ENCODE results near the gene FIBP.

FIBP gene

GRCh38 chr11:65915101-65915820, 27.0 kb upstream of the FIBP start:
- Histone ChIP-seq H3K9me3 (no peaks in the 10 kb centered on the region), H3K36me3 (no peaks in the 10 kb centered on the region), H3K4me1 (peaks cover 14 to 67% (median 53%) of the 10 kb centered on the region in 4 donors), H3K4me3 (peak overlapping the region in 1 of 2 donors; percentile 25), H3K27ac (peak overlapping the region; percentile 94 to 96), H3K27me3 (no peaks in the 10 kb centered on the region)
- peak in 1 of 2 donors; percentile 70 for DNase-seq
- intact Hi-C loops (cut with DNase I; ENCODE audit: low total_unique reads) = no loop called here
- no peak for TF ChIP-seq CTCF (IDR thresholded peaks at IDR 0.05)

GRCh38 chr11:65912845-65913244, 24.6 kb upstream of the FIBP start:
- peak overlapping the region; percentile 10 to 72 for H3K27ac ChIP-seq
- no peak overlapping the region for H3K4me3 ChIP-seq
- no peaks in the 10 kb centered on the region for H3K27me3 ChIP-seq
- no peak for DNase-seq
- intact Hi-C loops (cut with DNase I; ENCODE audit: low total_unique reads) = no loop called here
- no peak for TF ChIP-seq CTCF (IDR thresholded peaks at IDR 0.05)
- no peaks in the 10 kb centered on the region for H3K9me3 ChIP-seq
- H3K36me3 ChIP-seq = no peaks in the 10 kb centered on the region
- peaks cover 13 to 59% (median 44%) of the 10 kb centered on the region in 4 donors for H3K4me1 ChIP-seq

- Histone ChIP-seq H3K4me3 (no peak overlapping the region), H3K4me1 (peaks cover 8 to 50% (median 35%) of the 10 kb centered on the region in 4 donors), H3K9me3 (no peaks in the 10 kb centered on the region), H3K27me3 (no peaks in the 10 kb centered on the region), H3K27ac (peak overlapping the region; percentile 53 to 72), H3K36me3 (no peaks in the 10 kb centered on the region)
- peak; percentile 38 to 40 for TF ChIP-seq CTCF (IDR thresholded peaks at IDR 0.05)
- peak; percentile 80 to 91 for DNase-seq
- intact Hi-C loops (cut with DNase I; ENCODE audit: low total_unique reads) = no loop called here
These were observed 23.7 kb upstream of the FIBP start for GRCh38 chr11:65911682-65912568.

- Histone ChIP-seq H3K4me3 (no peak overlapping the region), H3K36me3 (no peaks in the 10 kb centered on the region), H3K27ac (no peak overlapping the region), H3K9me3 (no peaks in the 10 kb centered on the region), H3K27me3 (no peaks in the 10 kb centered on the region), H3K4me1 (peaks cover 0 to 20% (median 11%) of the 10 kb centered on the region in 4 donors)
- intact Hi-C loops (cut with DNase I; ENCODE audit: low total_unique reads) = no loop called here
- DNase-seq = no peak
- no peak for TF ChIP-seq CTCF (IDR thresholded peaks at IDR 0.05)
These were observed 19.6 kb upstream of the FIBP start for GRCh38 chr11:65907878-65908277.

- H3K36me3 ChIP-seq = no peaks in the 10 kb centered on the region
- H3K9me3 ChIP-seq = no peaks in the 10 kb centered on the region
- no peak for TF ChIP-seq CTCF (IDR thresholded peaks at IDR 0.05)
- peaks cover 0 to 7% (median 4%) of the 10 kb centered on the region in 4 donors for H3K4me1 ChIP-seq
- H3K27ac ChIP-seq = no peak overlapping the region
- H3K27me3 ChIP-seq = no peaks in the 10 kb centered on the region
- no peak overlapping the region for H3K4me3 ChIP-seq
- DNase-seq = no peak
- intact Hi-C loops (cut with DNase I; ENCODE audit: low total_unique reads) = no loop called here
These were observed 18.3 kb upstream of the FIBP start for GRCh38 chr11:65906602-65907001.
